Spleen (tissue), 11 donors: ENCODE data around the gene KREMEN1. TPM values are rescaled to one million over a fixed set of nuclear protein-coding genes. Genes with fewer than 3 reads are reported as not detected.
A peak's percentile ranks its signal among the peaks of the same experiment; 100 is the strongest.

Experiments
- DNase-seq: peaks from one replicate; pipeline ENCODE4 v3.0.0-alpha.2; 2020
- H3K27ac ChIP-seq, 8 donors: fragments of 200-600 bp; sonication (generic) in 7 of 8; 1 replicate in 4 of 8; 2 replicates in 4 of 8; pipeline versions ENCODE4 v1.5.0 to v1.8.0; 2016 to 2021; ENCODE audit warnings: inconsistent platforms in 4 of 8, mild to moderate bottlenecking in 4 of 8, moderate library complexity in 1 of 8
- H3K27me3 ChIP-seq, 7 donors: fragments of 200-600 bp; sonication (generic) in 6 of 7; replicated peaks in 1 of 7; 1 replicate in 4 of 7; 2 replicates in 3 of 7; pipeline versions ENCODE4 v1.5.0 to v1.8.0; 2016 to 2021; ENCODE audit warnings: inconsistent platforms in 3 of 7, mild to moderate bottlenecking in 1 of 7
- H3K36me3 ChIP-seq, 6 donors: fragments of 200-600 bp; sonication (generic) in 5 of 6; 1 replicate in 4 of 6; 2 replicates in 2 of 6; pipeline versions ENCODE4 v1.5.0 to v1.8.0; 2016 to 2021; ENCODE audit warnings: inconsistent platforms in 2 of 6
- H3K4me1 ChIP-seq, 6 donors: fragments of 200-600 bp; sonication (generic) in 5 of 6; 1 replicate in 3 of 6; 2 replicates in 3 of 6; pipeline versions ENCODE4 v1.5.0 to v1.8.0; 2016 to 2021; ENCODE audit warnings: inconsistent platforms in 3 of 6
- H3K4me3 ChIP-seq, 8 donors: fragments of 200-600 bp; sonication (generic) in 7 of 8; 1 replicate in 4 of 8; 2 replicates in 4 of 8; pipeline versions ENCODE4 v1.5.0 to v1.8.0; 2016 to 2021; ENCODE audit warnings: inconsistent platforms in 4 of 8, mild to moderate bottlenecking in 4 of 8, moderate library complexity in 2 of 8
- H3K9me3 ChIP-seq, 8 donors: fragments of 200-600 bp; sonication (generic) in 7 of 8; 1 replicate in 4 of 8; 2 replicates in 4 of 8; pipeline versions ENCODE4 v1.5.0 to v1.8.0; 2016 to 2021; ENCODE audit warnings: inconsistent platforms in 4 of 8
- CTCF ChIP-seq, 11 experiments: fragments of 200-600 bp in 7 of 11; fragments of 450-650 bp in 4 of 11; sonication (generic) in 4 of 11; IDR thresholded peaks in 8 of 11; conservative IDR thresholded peaks in 3 of 11; 1 replicate in 7 of 11; 2 replicates in 4 of 11; pipeline versions ENCODE4 v1.4.0 to v1.8.0; 2016 to 2021; ENCODE audit warnings: antibody characterized with exemption in 11 of 11, inconsistent platforms in 4 of 11, mild to moderate bottlenecking in 1 of 11
- POLR2A ChIP-seq, 3 donors: fragments of 450-650 bp; IDR thresholded peaks; one replicate each; pipeline ENCODE4 v1.5.1; 2017; ENCODE audit warnings: antibody characterized with exemption in 3 of 3, mild to moderate bottlenecking in 1 of 3
- POLR2AphosphoS5 ChIP-seq, 3 donors: sonication (generic); formaldehyde crosslinking; IDR thresholded peaks; one replicate each; pipeline ENCODE4 v1.5.1; 2017; ENCODE audit warnings: antibody characterized with exemption in 3 of 3
- WGBS, 5 donors: extraction: QIAGEN DNeasy Blood & Tissue Kit in 3 of 5; methylation state at CpG; one replicate each; pipeline versions ENCODE4 v1.1.5 to v1.1.7; 2013 to 2018; 5-methylcytosine and 5-hydroxymethylcytosine counted together
- intact Hi-C: fragments of 100-400 bp; cut with DNase I; formaldehyde crosslinking; loops from one replicate; pipeline ENCODE4 v1.15.0; 2023; ENCODE audit warnings: low total_unique reads
- polyA plus RNA-seq, 3 donors: library from polyadenylated mRNA; stranded (reverse); fragments of 200-250 nt; gene quantifications; one replicate each; pipeline ENCODE4 v1.2.1, GENCODE V29; 2013
- total RNA-seq, 7 donors: library from RNA; depleted of rRNA in 3 of 7; stranded (reverse); fragments of >200 nt in 3 of 7; fragmentation: NEBNext Ultra II Directional in 4 of 7; extraction: Animal tissue kit (Norgen Biotek cat#: 25700) in 4 of 7; gene quantifications; one replicate each; pipeline versions ENCODE4 v1.1.0 to v1.2.1, GENCODE V29; 2016 to 2021
- donor health status: healthy with polysubstance abuse.
- donor health status: DM: no; HTN: no; CAD: no; lungs with moderate emphysema.
- donor health status: DM: no; HTN: no; CAD: no.
- donor health status: Bipolar disorder and iron deficiency.
- donor health status: healthy.
- donor health status: DM: no; HTN: no; CAD: no.
- donor health status: DM: yes; HTN: yes; CAD: no.

KREMEN1 gene
- total and polyA plus RNA-seq, 10 donors: 1.5 to 41.3 (median 25.1) TPM

- Histone ChIP-seq H3K4me3 (no peak overlapping the region), H3K9me3 (no peaks in the 10 kb centered on the region), H3K27me3 (peaks cover 0 to 4% (median 0%) of the 10 kb centered on the region in 7 donors), H3K36me3 (peaks cover 0 to 29% (median 2%) of the 10 kb centered on the region in 6 donors), H3K27ac (peak overlapping the region in 6 of 8 donors; percentile 45 to 72 (median 60)), H3K4me1 (peaks cover 0 to 33% (median 13%) of the 10 kb centered on the region in 6 donors)
- 68 to 82% (median 76%) methylated on average over 19 to 27 of the region's 27 CpGs for WGBS, 5 donors
- TF ChIP-seq POLR2A (IDR thresholded peaks at IDR 0.05) (no peak), POLR2AphosphoS5 (IDR thresholded peaks at IDR 0.05) (peak; percentile 39 to 63 (median 49))
- intact Hi-C loops: no loop called here
- peak; percentile 79 for DNase-seq
Observed at GRCh38 chr22:29145321-29146072, 72.7 kb downstream of the KREMEN1 start.

DNA sequence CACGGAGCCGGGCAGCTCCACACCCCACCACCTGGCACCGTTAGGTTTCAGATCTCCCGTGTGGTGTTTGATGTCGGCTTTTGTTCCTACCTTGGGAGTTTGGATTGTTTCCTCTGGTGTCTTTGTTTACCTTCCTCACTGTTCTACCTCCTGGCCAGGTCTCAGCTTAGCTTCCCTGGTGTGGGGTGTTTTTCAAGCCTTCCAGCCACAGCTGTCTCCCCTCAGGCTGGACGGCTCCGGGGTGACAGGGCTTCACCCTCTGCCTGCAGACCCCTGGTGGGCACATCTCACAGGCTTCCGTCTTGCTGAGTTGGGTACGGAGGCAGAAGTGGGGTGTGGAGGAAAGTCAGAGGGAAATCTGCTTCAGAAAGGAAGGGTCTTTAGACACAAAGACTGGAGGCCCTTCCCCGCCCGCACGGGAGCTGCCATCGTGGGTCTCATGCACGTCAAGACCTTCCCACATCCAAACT is 73.3 kb downstream of the KREMEN1 start:
- TF ChIP-seq CTCF (IDR thresholded peaks at IDR 0.05 in 8 of 11, conservative IDR thresholded peaks at IDR 0.05 in 3 of 11) (no peak), POLR2A (IDR thresholded peaks at IDR 0.05) (no peak)
- Histone ChIP-seq H3K4me3 (no peak overlapping the region), H3K9me3 (no peaks in the 10 kb centered on the region), H3K27me3 (peaks cover 0 to 4% (median 0%) of the 10 kb centered on the region in 7 donors), H3K4me1 (peaks cover 0 to 35% (median 16%) of the 10 kb centered on the region in 6 donors), H3K27ac (peak overlapping the region in 5 of 8 donors; percentile 45 to 72 (median 61)), H3K36me3 (peaks cover 0 to 29% (median 2%) of the 10 kb centered on the region in 6 donors)
- peak; percentile 67 for DNase-seq
- WGBS, 5 donors: 80 to 93% (median 92%) methylated on average over 14 of the region's 14 CpGs
- intact Hi-C loops: no loop called here

DNA sequence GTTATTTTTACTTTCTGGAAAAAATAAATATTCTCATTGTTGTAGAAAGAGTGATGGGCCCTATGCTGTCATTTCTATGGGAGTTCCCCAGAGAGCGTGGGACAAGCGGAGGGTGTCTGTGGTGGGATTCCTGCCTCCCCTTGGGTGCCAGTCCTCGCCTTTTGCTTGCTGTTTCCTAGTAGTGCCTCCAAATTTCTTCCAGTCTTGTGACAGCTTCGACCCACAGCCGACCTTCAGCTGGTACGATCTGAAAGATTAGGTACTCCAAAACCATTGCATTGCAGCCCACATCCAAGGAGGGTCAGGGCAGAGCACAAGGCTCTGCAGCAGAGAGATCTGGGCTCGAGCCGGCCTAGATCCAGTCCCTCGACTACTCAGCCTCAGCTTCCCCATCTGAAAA is 73.9 kb downstream of the KREMEN1 start:
- 80 to 92% (median 89%) methylated on average over 9 of the region's 9 CpGs for WGBS, 5 donors
- Histone ChIP-seq H3K4me1 (peaks cover 5 to 42% (median 22%) of the 10 kb centered on the region in 6 donors), H3K27ac (no peak overlapping the region), H3K27me3 (peaks cover 0 to 4% (median 0%) of the 10 kb centered on the region in 7 donors), H3K36me3 (peaks cover 0 to 24% (median 2%) of the 10 kb centered on the region in 6 donors), H3K9me3 (no peaks in the 10 kb centered on the region), H3K4me3 (no peak overlapping the region)
- TF ChIP-seq POLR2A (IDR thresholded peaks at IDR 0.05): no peak
- TF ChIP-seq POLR2AphosphoS5 (IDR thresholded peaks at IDR 0.05): no peak
- TF ChIP-seq CTCF (IDR thresholded peaks at IDR 0.05 in 8 of 11, conservative IDR thresholded peaks at IDR 0.05 in 3 of 11): no peak
- DNase-seq: peak; percentile 38
- intact Hi-C loops: no loop called here

GRCh38 chr22:29147331-29147899 is 74.6 kb downstream of the KREMEN1 start:
- Histone ChIP-seq H3K4me1 (peaks cover 7 to 48% (median 29%) of the 10 kb centered on the region in 6 donors), H3K27me3 (peaks cover 0 to 6% (median 0%) of the 10 kb centered on the region in 7 donors), H3K36me3 (peaks cover 0 to 17% (median 2%) of the 10 kb centered on the region in 6 donors), H3K4me3 (no peak overlapping the region), H3K9me3 (no peaks in the 10 kb centered on the region), H3K27ac (no peak overlapping the region)
- no peak for TF ChIP-seq POLR2AphosphoS5 (IDR thresholded peaks at IDR 0.05)
- TF ChIP-seq CTCF (IDR thresholded peaks at IDR 0.05 in 8 of 11, conservative IDR thresholded peaks at IDR 0.05 in 3 of 11): no peak
- no peak for TF ChIP-seq POLR2A (IDR thresholded peaks at IDR 0.05)
- intact Hi-C loops: no loop called here
- DNase-seq: peak; percentile 56
- WGBS, 5 donors: 73 to 90% (median 84%) methylated on average over 9 of the region's 9 CpGs
